ENCODE measurements around the gene TTLL4. TPM values are rescaled to one million over a fixed set of nuclear protein-coding genes. Genes with fewer than 3 reads are reported as not detected.

The TTLL4 gene
- total RNA-seq, 1 donor from 2014 or later, result 116 TPM

- Mint-ChIP-seq H3K36me3 (ENCODE audit: low read depth) (no peaks in the 10 kb centered on the region), H3K9me3 (no peaks in the 10 kb centered on the region), H3K27ac (ENCODE audit: unreplicated experiment) (no peak overlapping the region), H3K4me3 (peak overlapping the region; percentile 17), H3K27me3 (ENCODE audit: low read depth) (no peaks in the 10 kb centered on the region), H3K4me1 (peaks cover 10% of the 10 kb centered on the region)
- TF ChIP-seq, protein P1, sequence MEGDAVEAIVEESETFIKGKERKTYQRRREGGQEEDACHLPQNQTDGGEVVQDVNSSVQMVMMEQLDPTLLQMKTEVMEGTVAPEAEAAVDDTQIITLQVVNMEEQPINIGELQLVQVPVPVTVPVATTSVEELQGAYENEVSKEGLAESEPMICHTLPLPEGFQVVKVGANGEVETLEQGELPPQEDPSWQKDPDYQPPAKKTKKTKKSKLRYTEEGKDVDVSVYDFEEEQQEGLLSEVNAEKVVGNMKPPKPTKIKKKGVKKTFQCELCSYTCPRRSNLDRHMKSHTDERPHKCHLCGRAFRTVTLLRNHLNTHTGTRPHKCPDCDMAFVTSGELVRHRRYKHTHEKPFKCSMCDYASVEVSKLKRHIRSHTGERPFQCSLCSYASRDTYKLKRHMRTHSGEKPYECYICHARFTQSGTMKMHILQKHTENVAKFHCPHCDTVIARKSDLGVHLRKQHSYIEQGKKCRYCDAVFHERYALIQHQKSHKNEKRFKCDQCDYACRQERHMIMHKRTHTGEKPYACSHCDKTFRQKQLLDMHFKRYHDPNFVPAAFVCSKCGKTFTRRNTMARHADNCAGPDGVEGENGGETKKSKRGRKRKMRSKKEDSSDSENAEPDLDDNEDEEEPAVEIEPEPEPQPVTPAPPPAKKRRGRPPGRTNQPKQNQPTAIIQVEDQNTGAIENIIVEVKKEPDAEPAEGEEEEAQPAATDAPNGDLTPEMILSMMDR (conservative IDR thresholded peaks at IDR 0.05), result no peak
- no peak for DNase-seq (ENCODE audit: low read depth, low spot score)
Observed at GRCh38 chr2:218708086-218708485, 2.5 kb upstream of the TTLL4 start.

GRCh38 chr2:218709908-218710307, 727 bp upstream of the TTLL4 start:
- no peak for DNase-seq (ENCODE audit: low read depth, low spot score)
- peaks cover 5% of the 10 kb centered on the region for H3K36me3 Mint-ChIP-seq (ENCODE audit: low read depth)
- no peaks in the 10 kb centered on the region for H3K27me3 Mint-ChIP-seq (ENCODE audit: low read depth)
- TF ChIP-seq, protein P1 (conservative IDR thresholded peaks at IDR 0.05), result no peak
- no peak overlapping the region for H3K27ac Mint-ChIP-seq (ENCODE audit: unreplicated experiment)
- H3K4me1 Mint-ChIP-seq, result peaks cover 21% of the 10 kb centered on the region
- H3K9me3 Mint-ChIP-seq, result no peaks in the 10 kb centered on the region
- peak overlapping the region; percentile 99 for H3K4me3 Mint-ChIP-seq

GRCh38 chr2:218710334-218710686, 325 bp upstream of the TTLL4 start:
- TF ChIP-seq, protein P1 (conservative IDR thresholded peaks at IDR 0.05), result no peak
- H3K4me1 Mint-ChIP-seq, result peaks cover 21% of the 10 kb centered on the region
- H3K27ac Mint-ChIP-seq (ENCODE audit: unreplicated experiment), result no peak overlapping the region
- peaks cover 5% of the 10 kb centered on the region for H3K36me3 Mint-ChIP-seq (ENCODE audit: low read depth)
- H3K9me3 Mint-ChIP-seq, result no peaks in the 10 kb centered on the region
- DNase-seq (ENCODE audit: low read depth, low spot score), result no peak
- H3K4me3 Mint-ChIP-seq, result peak overlapping the region; percentile 99
- no peaks in the 10 kb centered on the region for H3K27me3 Mint-ChIP-seq (ENCODE audit: low read depth)

DNA sequence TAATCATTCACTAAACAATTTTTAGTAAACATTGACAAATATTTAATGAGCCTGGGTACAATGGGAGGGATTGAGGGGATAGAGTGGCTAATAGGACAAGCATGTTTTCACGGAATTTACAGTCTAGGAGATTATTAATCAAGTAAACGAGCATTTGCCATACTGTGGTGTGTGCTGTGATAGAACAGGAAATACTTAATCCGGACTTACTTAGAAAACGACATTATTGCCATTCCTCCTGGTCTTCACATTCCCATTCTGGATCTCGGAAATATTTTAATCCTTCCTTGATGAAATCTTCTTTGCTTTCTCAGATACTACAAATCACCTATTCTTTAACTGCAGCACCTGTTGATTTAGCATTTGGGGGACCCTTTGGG, 905 bp downstream of the TTLL4 start:
- DNase-seq (ENCODE audit: low read depth, low spot score), result no peak
- TF ChIP-seq, protein P1 (conservative IDR thresholded peaks at IDR 0.05), result no peak
- Mint-ChIP-seq H3K27ac (ENCODE audit: unreplicated experiment) (peak overlapping the region; percentile 98), H3K36me3 (ENCODE audit: low read depth) (peaks cover 8% of the 10 kb centered on the region), H3K27me3 (ENCODE audit: low read depth) (no peaks in the 10 kb centered on the region), H3K9me3 (no peaks in the 10 kb centered on the region), H3K4me3 (peak overlapping the region; percentile 99), H3K4me1 (peaks cover 21% of the 10 kb centered on the region)

GRCh38 chr2:218713922-218714321, 3.3 kb downstream of the TTLL4 start:
- H3K27ac Mint-ChIP-seq (ENCODE audit: unreplicated experiment), result no peak overlapping the region
- H3K36me3 Mint-ChIP-seq (ENCODE audit: low read depth), result peaks cover 11% of the 10 kb centered on the region
- no peaks in the 10 kb centered on the region for H3K9me3 Mint-ChIP-seq
- no peak for DNase-seq (ENCODE audit: low read depth, low spot score)
- TF ChIP-seq, protein P1 (conservative IDR thresholded peaks at IDR 0.05), result no peak
- H3K4me3 Mint-ChIP-seq, result peak overlapping the region; percentile 52
- no peaks in the 10 kb centered on the region for H3K27me3 Mint-ChIP-seq (ENCODE audit: low read depth)
- peaks cover 21% of the 10 kb centered on the region for H3K4me1 Mint-ChIP-seq

DNA sequence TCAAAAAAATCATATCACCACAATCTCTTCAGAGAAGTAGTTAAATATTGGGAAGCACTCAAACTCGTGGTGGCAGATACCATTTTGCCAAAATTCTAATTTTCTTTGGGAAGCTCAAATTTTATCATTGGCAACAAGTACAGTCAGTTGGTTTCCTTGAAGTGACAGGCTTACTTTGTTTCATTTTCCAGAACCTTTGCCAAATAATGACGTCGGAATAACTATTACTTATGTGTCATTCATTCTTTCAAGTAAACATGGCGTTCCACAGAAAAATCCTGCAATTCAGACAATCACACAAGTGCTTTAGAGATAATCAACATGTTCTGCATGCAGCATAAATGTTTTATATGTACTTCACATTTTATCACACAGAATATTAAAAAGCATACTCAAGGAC, 5.4 kb downstream of the TTLL4 start:
- peaks cover 20% of the 10 kb centered on the region for H3K36me3 Mint-ChIP-seq (ENCODE audit: low read depth)
- TF ChIP-seq, protein P1 (conservative IDR thresholded peaks at IDR 0.05), result no peak
- no peak for DNase-seq (ENCODE audit: low read depth, low spot score)
- H3K27ac Mint-ChIP-seq (ENCODE audit: unreplicated experiment), result no peak overlapping the region
- H3K9me3 Mint-ChIP-seq, result no peaks in the 10 kb centered on the region
- H3K4me1 Mint-ChIP-seq, result peaks cover 32% of the 10 kb centered on the region
- peak overlapping the region; percentile 12 for H3K4me3 Mint-ChIP-seq
- H3K27me3 Mint-ChIP-seq (ENCODE audit: low read depth), result no peaks in the 10 kb centered on the region
